Measurements from ENCODE around the gene ACACA. TPM values are rescaled to one million over a fixed set of nuclear protein-coding genes. Genes with fewer than 3 reads are reported as not detected.

ACACA gene
- total RNA-seq, 1 donor from 2014 or later, result 122 TPM

- Mint-ChIP-seq H3K4me3 (no peak overlapping the region), H3K27ac (no peak overlapping the region), H3K9me3 (no peaks in the 10 kb centered on the region), H3K27me3 (ENCODE audit: insufficient read depth) (no peaks in the 10 kb centered on the region), H3K36me3 (ENCODE audit: low read depth) (peaks cover 27% of the 10 kb centered on the region), H3K4me1 (ENCODE audit: low read depth) (no peaks in the 10 kb centered on the region)
- intact Hi-C loops (cut with micrococcal nuclease), result no loop called here
- DNase-seq (ENCODE audit: low spot score), result no peak
Observed at GRCh38 chr17:37190493-37190892, 216.1 kb downstream of the ACACA start.

- no peaks in the 10 kb centered on the region for H3K27me3 Mint-ChIP-seq (ENCODE audit: insufficient read depth)
- no peaks in the 10 kb centered on the region for H3K9me3 Mint-ChIP-seq
- H3K27ac Mint-ChIP-seq, result no peak overlapping the region
- DNase-seq (ENCODE audit: low spot score), result no peak
- no peaks in the 10 kb centered on the region for H3K4me1 Mint-ChIP-seq (ENCODE audit: low read depth)
- H3K36me3 Mint-ChIP-seq (ENCODE audit: low read depth), result peaks cover 26% of the 10 kb centered on the region
- no peak overlapping the region for H3K4me3 Mint-ChIP-seq
- intact Hi-C loops (cut with micrococcal nuclease), result no loop called here
Observed at GRCh38 chr17:37188157-37188556, 218.5 kb downstream of the ACACA start.

GRCh38 chr17:37187262-37187661 lies 219.4 kb downstream of the ACACA start:
- Mint-ChIP-seq H3K27ac (no peak overlapping the region), H3K36me3 (ENCODE audit: low read depth) (peaks cover 24% of the 10 kb centered on the region), H3K4me3 (no peak overlapping the region), H3K4me1 (ENCODE audit: low read depth) (no peaks in the 10 kb centered on the region), H3K27me3 (ENCODE audit: insufficient read depth) (no peaks in the 10 kb centered on the region), H3K9me3 (no peaks in the 10 kb centered on the region)
- no peak for DNase-seq (ENCODE audit: low spot score)
- intact Hi-C loops (cut with micrococcal nuclease), result no loop called here

GRCh38 chr17:37182786-37183465 lies 223.7 kb downstream of the ACACA start:
- Mint-ChIP-seq H3K4me1 (ENCODE audit: low read depth) (no peaks in the 10 kb centered on the region), H3K9me3 (no peaks in the 10 kb centered on the region), H3K4me3 (no peak overlapping the region), H3K36me3 (ENCODE audit: low read depth) (peaks cover 28% of the 10 kb centered on the region), H3K27me3 (ENCODE audit: insufficient read depth) (no peaks in the 10 kb centered on the region), H3K27ac (no peak overlapping the region)
- intact Hi-C loops (cut with micrococcal nuclease), result no loop called here
- DNase-seq (ENCODE audit: low spot score), result no peak

GRCh38 chr17:37180376-37180775 lies 226.3 kb downstream of the ACACA start:
- peaks cover 23% of the 10 kb centered on the region for H3K36me3 Mint-ChIP-seq (ENCODE audit: low read depth)
- H3K4me1 Mint-ChIP-seq (ENCODE audit: low read depth), result no peaks in the 10 kb centered on the region
- DNase-seq (ENCODE audit: low spot score), result no peak
- H3K4me3 Mint-ChIP-seq, result no peak overlapping the region
- no peak overlapping the region for H3K27ac Mint-ChIP-seq
- intact Hi-C loops (cut with micrococcal nuclease), result no loop called here
- H3K27me3 Mint-ChIP-seq (ENCODE audit: insufficient read depth), result no peaks in the 10 kb centered on the region
- H3K9me3 Mint-ChIP-seq, result no peaks in the 10 kb centered on the region

GRCh38 chr17:37179893-37180292 lies 226.7 kb downstream of the ACACA start:
- H3K36me3 Mint-ChIP-seq (ENCODE audit: low read depth), result peaks cover 23% of the 10 kb centered on the region

GRCh38 chr17:37177254-37177870 lies 229.3 kb downstream of the ACACA start:
- no peaks in the 10 kb centered on the region for H3K27me3 Mint-ChIP-seq (ENCODE audit: insufficient read depth)
- H3K9me3 Mint-ChIP-seq, result no peaks in the 10 kb centered on the region
- DNase-seq (ENCODE audit: low spot score), result no peak
- peaks cover 25% of the 10 kb centered on the region for H3K36me3 Mint-ChIP-seq (ENCODE audit: low read depth)
- intact Hi-C loops (cut with micrococcal nuclease), result no loop called here
- no peaks in the 10 kb centered on the region for H3K4me1 Mint-ChIP-seq (ENCODE audit: low read depth)
- H3K4me3 Mint-ChIP-seq, result no peak overlapping the region
- H3K27ac Mint-ChIP-seq, result no peak overlapping the region

More at GRCh38 chr17:37179893-37180292, 226.7 kb downstream of the ACACA start:
- Mint-ChIP-seq H3K27ac (no peak overlapping the region), H3K9me3 (no peaks in the 10 kb centered on the region), H3K4me1 (ENCODE audit: low read depth) (no peaks in the 10 kb centered on the region), H3K27me3 (ENCODE audit: insufficient read depth) (no peaks in the 10 kb centered on the region), H3K4me3 (no peak overlapping the region)
- intact Hi-C loops (cut with micrococcal nuclease), result no loop called here
- DNase-seq (ENCODE audit: low spot score), result no peak

- no peak overlapping the region for H3K4me3 Mint-ChIP-seq
- H3K36me3 Mint-ChIP-seq (ENCODE audit: low read depth), result peaks cover 25% of the 10 kb centered on the region
- no peaks in the 10 kb centered on the region for H3K4me1 Mint-ChIP-seq (ENCODE audit: low read depth)
- DNase-seq (ENCODE audit: low spot score), result no peak
- H3K27ac Mint-ChIP-seq, result no peak overlapping the region
- H3K27me3 Mint-ChIP-seq (ENCODE audit: insufficient read depth), result no peaks in the 10 kb centered on the region
- intact Hi-C loops (cut with micrococcal nuclease), result no loop called here
- no peaks in the 10 kb centered on the region for H3K9me3 Mint-ChIP-seq
Observed at GRCh38 chr17:37176723-37177122, 229.9 kb downstream of the ACACA start.

GRCh38 chr17:37174205-37174604 lies 232.4 kb downstream of the ACACA start:
- no peaks in the 10 kb centered on the region for H3K27me3 Mint-ChIP-seq (ENCODE audit: insufficient read depth)
- intact Hi-C loops (cut with micrococcal nuclease), result no loop called here
- DNase-seq (ENCODE audit: low spot score), result no peak
- peaks cover 17% of the 10 kb centered on the region for H3K36me3 Mint-ChIP-seq (ENCODE audit: low read depth)
- no peak overlapping the region for H3K27ac Mint-ChIP-seq
- no peak overlapping the region for H3K4me3 Mint-ChIP-seq
- H3K9me3 Mint-ChIP-seq, result no peaks in the 10 kb centered on the region
- H3K4me1 Mint-ChIP-seq (ENCODE audit: low read depth), result no peaks in the 10 kb centered on the region

GRCh38 chr17:37170881-37171425 lies 235.7 kb downstream of the ACACA start:
- Mint-ChIP-seq H3K27ac (no peak overlapping the region), H3K4me1 (ENCODE audit: low read depth) (no peaks in the 10 kb centered on the region), H3K4me3 (no peak overlapping the region), H3K27me3 (ENCODE audit: insufficient read depth) (no peaks in the 10 kb centered on the region), H3K9me3 (no peaks in the 10 kb centered on the region), H3K36me3 (ENCODE audit: low read depth) (peaks cover 5% of the 10 kb centered on the region)
- DNase-seq (ENCODE audit: low spot score), result no peak
- intact Hi-C loops (cut with micrococcal nuclease), result no loop called here

GRCh38 chr17:37168731-37169353 lies 237.8 kb downstream of the ACACA start:
- Mint-ChIP-seq H3K4me1 (ENCODE audit: low read depth) (no peaks in the 10 kb centered on the region), H3K4me3 (no peak overlapping the region), H3K9me3 (no peaks in the 10 kb centered on the region), H3K27me3 (ENCODE audit: insufficient read depth) (no peaks in the 10 kb centered on the region), H3K27ac (no peak overlapping the region), H3K36me3 (ENCODE audit: low read depth) (peaks cover 2% of the 10 kb centered on the region)
- DNase-seq (ENCODE audit: low spot score), result no peak
- intact Hi-C loops (cut with micrococcal nuclease), result no loop called here

GRCh38 chr17:37167756-37168155 lies 238.9 kb downstream of the ACACA start:
- Mint-ChIP-seq H3K27ac (no peak overlapping the region), H3K27me3 (ENCODE audit: insufficient read depth) (no peaks in the 10 kb centered on the region), H3K36me3 (ENCODE audit: low read depth) (peaks cover 2% of the 10 kb centered on the region), H3K4me3 (no peak overlapping the region), H3K9me3 (no peaks in the 10 kb centered on the region), H3K4me1 (ENCODE audit: low read depth) (no peaks in the 10 kb centered on the region)
- no peak for DNase-seq (ENCODE audit: low spot score)
- intact Hi-C loops (cut with micrococcal nuclease), result no loop called here

- H3K4me3 Mint-ChIP-seq, result no peak overlapping the region
- no peaks in the 10 kb centered on the region for H3K27me3 Mint-ChIP-seq (ENCODE audit: insufficient read depth)
- intact Hi-C loops (cut with micrococcal nuclease), result no loop called here
- no peak for DNase-seq (ENCODE audit: low spot score)
- H3K9me3 Mint-ChIP-seq, result no peaks in the 10 kb centered on the region
- no peaks in the 10 kb centered on the region for H3K4me1 Mint-ChIP-seq (ENCODE audit: low read depth)
- peaks cover 18% of the 10 kb centered on the region for H3K36me3 Mint-ChIP-seq (ENCODE audit: low read depth)
- H3K27ac Mint-ChIP-seq, result no peak overlapping the region
Observed at GRCh38 chr17:37164057-37164456, 242.6 kb downstream of the ACACA start.
